HEK293 (cell line): ENCODE measurements around the gene PKD2.

ENCODE experiments used
- CTCF ChIA-PET: fragments of 350-600 bp; formaldehyde crosslinking; extraction: SDS; loops from one replicate; lab custom pipeline; 2021; ENCODE audit warnings: antibody characterized with exemption; lab: Yijun Ruan, JAX
- POLR2A ChIA-PET: fragments of 300-600 bp; formaldehyde crosslinking; extraction: SDS; loops from one replicate; lab custom pipeline; 2020; ENCODE audit warnings: antibody characterized with exemption, inconsistent platforms; lab: Yijun Ruan, JAX
- H3K27ac ChIP-seq: fragments of 200-500 bp; sonication (Bioruptor generic); 2 replicates; pipeline ENCODE4 v1.5.1; 2014; ENCODE audit warnings: low read depth, low read length, control low read depth, inconsistent platforms; ENCODE audit errors: extremely low read depth
- H3K36me3 ChIP-seq, 2 experiments: fragments of 200-500 bp in 1 of 2; sonication (Bioruptor generic) in 1 of 2; 1 replicate in 1 of 2; 2 replicates in 1 of 2; pipeline ENCODE4 v1.5.1; 2014 to 2017; ENCODE audit warnings: inconsistent platforms in 2 of 2, low read length in 2 of 2; ENCODE audit not compliant: control insufficient read depth in 2 of 2, insufficient read depth in 1 of 2
- H3K4me1 ChIP-seq: fragments of 200-500 bp; sonication (Bioruptor generic); 2 replicates; pipeline ENCODE4 v1.5.1; 2014; ENCODE audit warnings: mild to moderate bottlenecking, low read length, inconsistent platforms; ENCODE audit not compliant: control insufficient read depth, insufficient read depth
- H3K4me3 ChIP-seq: 2 replicates; pipeline ENCODE4 v1.5.1; 2011; ENCODE audit warnings: low read depth, mild to moderate bottlenecking, control low read depth, low read length, moderate library complexity
- H3K9me3 ChIP-seq: fragments of 200-500 bp; sonication (Bioruptor generic); 2 replicates; pipeline ENCODE4 v1.5.1; 2014; ENCODE audit warnings: low read depth, low read length, inconsistent platforms; ENCODE audit not compliant: control insufficient read depth, insufficient read depth
- IKZF3 ChIP-seq: fragments of 450-650 bp; IDR thresholded peaks from 2 replicates; pipeline ENCODE4 v1.5.0; 2018; ENCODE audit warnings: missing biosample characterization, mild to moderate bottlenecking, missing genetic modification characterization, moderate library complexity
- OVOL3 ChIP-seq: fragments of 450-650 bp; formaldehyde crosslinking; IDR thresholded peaks from 2 replicates; pipeline ENCODE4 v1.5.1; 2016; ENCODE audit warnings: missing biosample characterization, missing genetic modification characterization
- SP3 ChIP-seq: fragments of 450-650 bp; formaldehyde crosslinking; IDR thresholded peaks from 2 replicates; pipeline ENCODE4 v1.5.1; 2016; ENCODE audit warnings: missing biosample characterization, missing genetic modification characterization
- ZBTB20 ChIP-seq: fragments of 450-650 bp; formaldehyde crosslinking; IDR thresholded peaks from 2 replicates; pipeline ENCODE4 v1.5.1; 2016; ENCODE audit warnings: missing biosample characterization, missing genetic modification characterization
- ZBTB8A ChIP-seq: fragments of 450-650 bp; formaldehyde crosslinking; IDR thresholded peaks from 2 replicates; pipeline ENCODE4 v1.5.1; 2016; ENCODE audit warnings: missing biosample characterization, missing genetic modification characterization
- ZFP3 ChIP-seq: fragments of 450-650 bp; formaldehyde crosslinking; IDR thresholded peaks from 2 replicates; pipeline ENCODE4 v1.5.1; 2016; ENCODE audit warnings: low read depth, missing biosample characterization, missing genetic modification characterization
- ZNF184 ChIP-seq: fragments of 450-650 bp; IDR thresholded peaks from 2 replicates; pipeline ENCODE4 v1.5.1; 2018; ENCODE audit warnings: missing biosample characterization, mild to moderate bottlenecking, missing genetic modification characterization
- ZNF211 ChIP-seq: fragments of 450-650 bp; formaldehyde crosslinking; IDR thresholded peaks from 2 replicates; pipeline ENCODE4 v1.5.1; 2016; ENCODE audit warnings: low read depth, missing biosample characterization, missing genetic modification characterization
- ZNF335 ChIP-seq: fragments of 450-650 bp; formaldehyde crosslinking; conservative IDR thresholded peaks from 2 replicates; pipeline ENCODE4 v1.5.1; 2016; ENCODE audit warnings: missing biosample characterization, missing genetic modification characterization
- ZNF391 ChIP-seq: fragments of 450-650 bp; formaldehyde crosslinking; IDR thresholded peaks from 2 replicates; pipeline ENCODE4 v1.5.1; 2016; ENCODE audit warnings: low read depth, missing biosample characterization, missing genetic modification characterization, borderline replicate concordance
- ZNF398 ChIP-seq: fragments of 450-650 bp; formaldehyde crosslinking; IDR thresholded peaks from 2 replicates; pipeline ENCODE4 v1.5.1; 2017; ENCODE audit warnings: missing biosample characterization, missing genetic modification characterization
- ZSCAN5A ChIP-seq: fragments of 450-650 bp; formaldehyde crosslinking; IDR thresholded peaks from 2 replicates; pipeline ENCODE4 v1.5.1; 2016; ENCODE audit warnings: missing biosample characterization, missing genetic modification characterization
- TF ChIP-seq, protein P1 (sequence below): fragments of 450-650 bp; formaldehyde crosslinking; IDR thresholded peaks from 2 replicates; pipeline ENCODE4 v1.5.1; 2016; ENCODE audit warnings: missing biosample characterization, missing genetic modification characterization
- TF ChIP-seq, protein P2 (sequence below): fragments of 450-650 bp; formaldehyde crosslinking; IDR thresholded peaks from 2 replicates; pipeline ENCODE4 v1.5.1; 2016; ENCODE audit warnings: missing biosample characterization, missing genetic modification characterization
- TF ChIP-seq, protein P3 (sequence below): fragments of 450-650 bp; formaldehyde crosslinking; IDR thresholded peaks from 2 replicates; pipeline ENCODE4 v1.5.1; 2016; ENCODE audit warnings: missing biosample characterization, missing genetic modification characterization
- TF ChIP-seq, protein P4 (sequence below): fragments of 450-650 bp; formaldehyde crosslinking; IDR thresholded peaks from 2 replicates; pipeline ENCODE4 v1.5.1; 2016; ENCODE audit warnings: missing biosample characterization, missing genetic modification characterization, low read depth
- TF ChIP-seq, protein P5 (sequence below): fragments of 450-650 bp; formaldehyde crosslinking; IDR thresholded peaks from 2 replicates; pipeline ENCODE4 v1.5.1; 2016; ENCODE audit warnings: missing biosample characterization, missing genetic modification characterization
- TF ChIP-seq, protein P6 (sequence below): fragments of 450-650 bp; formaldehyde crosslinking; conservative IDR thresholded peaks from 2 replicates; pipeline ENCODE4 v1.5.1; 2016; ENCODE audit warnings: low read depth, missing biosample characterization, missing genetic modification characterization

PKD2 gene

GRCh38 chr4:88008743-88009171 is 1.3 kb downstream of the PKD2 start:
- Histone ChIP-seq H3K4me1 (peaks cover 2% of the 10 kb centered on the region; the same call in 1 of the 2 replicates), H3K4me3 (peak overlapping the region; percentile 85), H3K27ac (no peak overlapping the region), H3K9me3 (no peaks in the 10 kb centered on the region), H3K36me3 (no peaks in the 10 kb centered on the region)
- TF ChIP-seq ZBTB20 (tag by site-specific recombination) (peak; percentile 89), ZNF335 (peak; percentile 11; the same call in 1 of the 2 replicates), SP3 (tag by site-specific recombination) (no peak), ZNF211 (tag by site-specific recombination) (no peak)
- TF ChIP-seq, protein P1, sequence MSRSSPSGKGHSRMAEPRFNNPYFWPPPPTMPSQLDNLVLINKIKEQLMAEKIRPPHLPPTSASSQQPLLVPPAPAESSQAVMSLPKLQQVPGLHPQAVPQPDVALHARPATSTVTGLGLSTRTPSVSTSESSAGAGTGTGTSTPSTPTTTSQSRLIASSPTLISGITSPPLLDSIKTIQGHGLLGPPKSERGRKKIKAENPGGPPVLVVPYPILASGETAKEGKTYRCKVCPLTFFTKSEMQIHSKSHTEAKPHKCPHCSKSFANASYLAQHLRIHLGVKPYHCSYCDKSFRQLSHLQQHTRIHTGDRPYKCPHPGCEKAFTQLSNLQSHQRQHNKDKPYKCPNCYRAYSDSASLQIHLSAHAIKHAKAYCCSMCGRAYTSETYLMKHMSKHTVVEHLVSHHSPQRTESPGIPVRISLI (tag by site-specific recombination) = 0 out of 2 replicates have a peak, but pooled peaks have one; percentile 4
- TF ChIP-seq, protein P2, sequence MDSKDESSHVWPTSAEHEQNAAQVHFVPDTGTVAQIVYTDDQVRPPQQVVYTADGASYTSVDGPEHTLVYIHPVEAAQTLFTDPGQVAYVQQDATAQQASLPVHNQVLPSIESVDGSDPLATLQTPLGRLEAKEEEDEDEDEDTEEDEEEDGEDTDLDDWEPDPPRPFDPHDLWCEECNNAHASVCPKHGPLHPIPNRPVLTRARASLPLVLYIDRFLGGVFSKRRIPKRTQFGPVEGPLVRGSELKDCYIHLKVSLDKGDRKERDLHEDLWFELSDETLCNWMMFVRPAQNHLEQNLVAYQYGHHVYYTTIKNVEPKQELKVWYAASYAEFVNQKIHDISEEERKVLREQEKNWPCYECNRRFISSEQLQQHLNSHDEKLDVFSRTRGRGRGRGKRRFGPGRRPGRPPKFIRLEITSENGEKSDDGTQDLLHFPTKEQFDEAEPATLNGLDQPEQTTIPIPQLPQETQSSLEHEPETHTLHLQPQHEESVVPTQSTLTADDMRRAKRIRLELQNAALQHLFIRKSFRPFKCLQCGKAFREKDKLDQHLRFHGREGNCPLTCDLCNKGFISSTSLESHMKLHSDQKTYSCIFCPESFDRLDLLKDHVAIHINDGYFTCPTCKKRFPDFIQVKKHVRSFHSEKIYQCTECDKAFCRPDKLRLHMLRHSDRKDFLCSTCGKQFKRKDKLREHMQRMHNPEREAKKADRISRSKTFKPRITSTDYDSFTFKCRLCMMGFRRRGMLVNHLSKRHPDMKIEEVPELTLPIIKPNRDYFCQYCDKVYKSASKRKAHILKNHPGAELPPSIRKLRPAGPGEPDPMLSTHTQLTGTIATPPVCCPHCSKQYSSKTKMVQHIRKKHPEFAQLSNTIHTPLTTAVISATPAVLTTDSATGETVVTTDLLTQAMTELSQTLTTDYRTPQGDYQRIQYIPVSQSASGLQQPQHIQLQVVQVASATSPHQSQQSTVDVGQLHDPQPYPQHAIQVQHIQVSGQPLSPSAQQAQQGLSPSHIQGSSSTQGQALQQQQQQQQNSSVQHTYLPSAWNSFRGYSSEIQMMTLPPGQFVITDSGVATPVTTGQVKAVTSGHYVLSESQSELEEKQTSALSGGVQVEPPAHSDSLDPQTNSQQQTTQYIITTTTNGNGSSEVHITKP (tag by site-specific recombination) = no peak; the same call in 1 of the 2 replicates
- ChIA-PET CTCF (interaction anchor here (0.6 kb wide), 1 partner anchor 241 kb away, joined by 3 read pairs; no protein-coding TSS in a partner anchor), POLR2A (interaction anchor here (0.6 kb wide), 1 partner anchor 124 kb away, joined by 3 read pairs; no protein-coding TSS in a partner anchor)

- CTCF ChIA-PET = interaction anchor here (0.6 to 1.1 kb wide), 6 partner anchors 20 to 1514 kb away, joined by 3 to 5 read pairs (median 4); no protein-coding TSS in a partner anchor
- Histone ChIP-seq H3K27ac (no peak overlapping the region), H3K4me1 (peaks cover 2% of the 10 kb centered on the region; the same call in 1 of the 2 replicates), H3K36me3 (no peaks in the 10 kb centered on the region), H3K4me3 (no peak overlapping the region), H3K9me3 (no peaks in the 10 kb centered on the region)
- POLR2A ChIA-PET = no interaction called here
- TF ChIP-seq, protein P3, sequence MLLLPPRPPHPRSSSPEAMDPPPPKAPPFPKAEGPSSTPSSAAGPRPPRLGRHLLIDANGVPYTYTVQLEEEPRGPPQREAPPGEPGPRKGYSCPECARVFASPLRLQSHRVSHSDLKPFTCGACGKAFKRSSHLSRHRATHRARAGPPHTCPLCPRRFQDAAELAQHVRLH (tag by site-specific recombination) = no peak
- TF ChIP-seq, protein P4, sequence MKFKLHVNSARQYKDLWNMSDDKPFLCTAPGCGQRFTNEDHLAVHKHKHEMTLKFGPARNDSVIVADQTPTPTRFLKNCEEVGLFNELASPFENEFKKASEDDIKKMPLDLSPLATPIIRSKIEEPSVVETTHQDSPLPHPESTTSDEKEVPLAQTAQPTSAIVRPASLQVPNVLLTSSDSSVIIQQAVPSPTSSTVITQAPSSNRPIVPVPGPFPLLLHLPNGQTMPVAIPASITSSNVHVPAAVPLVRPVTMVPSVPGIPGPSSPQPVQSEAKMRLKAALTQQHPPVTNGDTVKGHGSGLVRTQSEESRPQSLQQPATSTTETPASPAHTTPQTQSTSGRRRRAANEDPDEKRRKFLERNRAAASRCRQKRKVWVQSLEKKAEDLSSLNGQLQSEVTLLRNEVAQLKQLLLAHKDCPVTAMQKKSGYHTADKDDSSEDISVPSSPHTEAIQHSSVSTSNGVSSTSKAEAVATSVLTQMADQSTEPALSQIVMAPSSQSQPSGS (tag by site-specific recombination) = no peak
- TF ChIP-seq ZNF184 (no peak), ZNF391 (tag by site-specific recombination) (no peak), OVOL3 (tag by site-specific recombination) (no peak), ZSCAN5A (tag by site-specific recombination) (no peak), ZNF398 (tag by site-specific recombination) (no peak), ZBTB8A (tag by site-specific recombination) (no peak), ZFP3 (tag by site-specific recombination) (no peak), IKZF3 (no peak)
- TF ChIP-seq, protein P5, sequence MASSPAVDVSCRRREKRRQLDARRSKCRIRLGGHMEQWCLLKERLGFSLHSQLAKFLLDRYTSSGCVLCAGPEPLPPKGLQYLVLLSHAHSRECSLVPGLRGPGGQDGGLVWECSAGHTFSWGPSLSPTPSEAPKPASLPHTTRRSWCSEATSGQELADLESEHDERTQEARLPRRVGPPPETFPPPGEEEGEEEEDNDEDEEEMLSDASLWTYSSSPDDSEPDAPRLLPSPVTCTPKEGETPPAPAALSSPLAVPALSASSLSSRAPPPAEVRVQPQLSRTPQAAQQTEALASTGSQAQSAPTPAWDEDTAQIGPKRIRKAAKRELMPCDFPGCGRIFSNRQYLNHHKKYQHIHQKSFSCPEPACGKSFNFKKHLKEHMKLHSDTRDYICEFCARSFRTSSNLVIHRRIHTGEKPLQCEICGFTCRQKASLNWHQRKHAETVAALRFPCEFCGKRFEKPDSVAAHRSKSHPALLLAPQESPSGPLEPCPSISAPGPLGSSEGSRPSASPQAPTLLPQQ (tag by site-specific recombination) = no peak
- TF ChIP-seq, protein P6, sequence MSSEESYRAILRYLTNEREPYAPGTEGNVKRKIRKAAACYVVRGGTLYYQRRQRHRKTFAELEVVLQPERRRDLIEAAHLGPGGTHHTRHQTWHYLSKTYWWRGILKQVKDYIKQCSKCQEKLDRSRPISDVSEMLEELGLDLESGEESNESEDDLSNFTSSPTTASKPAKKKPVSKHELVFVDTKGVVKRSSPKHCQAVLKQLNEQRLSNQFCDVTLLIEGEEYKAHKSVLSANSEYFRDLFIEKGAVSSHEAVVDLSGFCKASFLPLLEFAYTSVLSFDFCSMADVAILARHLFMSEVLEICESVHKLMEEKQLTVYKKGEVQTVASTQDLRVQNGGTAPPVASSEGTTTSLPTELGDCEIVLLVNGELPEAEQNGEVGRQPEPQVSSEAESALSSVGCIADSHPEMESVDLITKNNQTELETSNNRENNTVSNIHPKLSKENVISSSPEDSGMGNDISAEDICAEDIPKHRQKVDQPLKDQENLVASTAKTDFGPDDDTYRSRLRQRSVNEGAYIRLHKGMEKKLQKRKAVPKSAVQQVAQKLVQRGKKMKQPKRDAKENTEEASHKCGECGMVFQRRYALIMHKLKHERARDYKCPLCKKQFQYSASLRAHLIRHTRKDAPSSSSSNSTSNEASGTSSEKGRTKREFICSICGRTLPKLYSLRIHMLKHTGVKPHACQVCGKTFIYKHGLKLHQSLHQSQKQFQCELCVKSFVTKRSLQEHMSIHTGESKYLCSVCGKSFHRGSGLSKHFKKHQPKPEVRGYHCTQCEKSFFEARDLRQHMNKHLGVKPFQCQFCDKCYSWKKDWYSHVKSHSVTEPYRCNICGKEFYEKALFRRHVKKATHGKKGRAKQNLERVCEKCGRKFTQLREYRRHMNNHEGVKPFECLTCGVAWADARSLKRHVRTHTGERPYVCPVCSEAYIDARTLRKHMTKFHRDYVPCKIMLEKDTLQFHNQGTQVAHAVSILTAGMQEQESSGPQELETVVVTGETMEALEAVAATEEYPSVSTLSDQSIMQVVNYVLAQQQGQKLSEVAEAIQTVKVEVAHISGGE = no peak
Observed at GRCh38 chr4:88009871-88010270, 2.4 kb downstream of the PKD2 start.
